Anterior cingulate cortex (tissue), 58 donors: Measurements from ENCODE around the gene RIMS3.
A peak's percentile ranks its signal among the peaks of the same experiment; 100 is the strongest.
"Not testable (repeated sequence)": the region's sequence is repeated elsewhere in the genome, so short reads cannot be mapped to it uniquely, and the experiment has no call there.

Experiments used
- DNase-seq, 58 donors: peaks; one replicate each; lab custom pipeline; 2025; lab: John Stamatoyannopoulos, UW

The RIMS3 gene

DNA sequence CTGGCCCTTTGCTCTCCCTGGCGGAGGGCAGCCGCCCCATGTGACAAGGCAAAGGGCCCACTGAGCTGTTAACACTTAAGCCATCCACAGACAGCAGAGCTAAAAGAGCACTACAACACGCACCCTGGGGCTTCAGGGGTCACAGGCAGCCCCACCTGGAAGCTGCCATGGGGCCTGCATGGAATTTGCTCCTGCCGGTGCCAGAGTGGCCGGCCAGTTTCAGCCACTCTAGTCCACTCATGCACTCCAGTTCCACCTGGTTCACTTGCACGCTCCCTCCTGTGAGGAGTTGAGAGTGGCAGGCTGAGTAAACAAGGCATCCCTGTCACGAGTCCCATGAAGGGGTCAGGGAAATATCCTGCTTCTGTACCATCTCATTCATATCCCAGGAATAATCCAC, 55.3 kb downstream of the RIMS3 start:
- DNase-seq, result no peak

DNA sequence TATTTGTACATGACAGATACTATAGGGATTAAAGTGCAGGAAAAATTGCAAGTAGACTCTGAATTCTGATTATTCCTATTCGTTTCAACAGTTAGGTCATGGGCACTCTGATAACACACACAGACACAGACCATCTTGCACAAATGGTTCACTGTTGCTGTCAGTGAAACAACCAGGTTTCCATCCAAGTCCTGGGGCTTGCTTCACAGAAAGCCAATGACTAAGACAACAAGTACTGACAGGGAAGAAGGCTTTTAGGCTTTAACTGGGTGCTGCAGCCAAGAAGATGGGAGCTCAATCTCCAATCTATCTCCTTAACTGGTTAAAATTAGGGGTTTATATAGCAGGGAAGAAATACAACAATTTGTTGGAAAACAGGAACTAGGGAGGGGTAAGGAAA, 57.6 kb downstream of the RIMS3 start:
- DNase-seq, result no peak

DNA sequence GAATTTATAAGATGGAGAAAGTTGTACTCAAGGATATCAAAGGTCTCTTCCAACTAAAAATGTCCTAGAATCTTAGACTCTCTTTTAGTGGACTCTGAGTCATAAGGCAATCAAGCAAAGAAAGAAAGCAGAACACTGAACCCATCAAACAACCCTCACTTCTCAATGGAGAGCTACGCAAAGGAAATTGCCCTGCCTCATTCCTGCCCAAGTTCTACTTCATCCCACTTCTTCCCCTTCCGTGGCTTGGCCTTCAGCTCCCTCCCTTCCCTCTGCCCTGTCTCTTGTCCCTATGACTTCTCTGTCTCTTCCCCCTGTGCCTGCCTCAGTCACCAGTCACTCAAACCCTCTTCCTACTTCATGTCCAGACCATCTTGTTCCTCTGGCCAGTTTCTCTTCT, 58.5 kb downstream of the RIMS3 start:
- no peak for DNase-seq

DNA sequence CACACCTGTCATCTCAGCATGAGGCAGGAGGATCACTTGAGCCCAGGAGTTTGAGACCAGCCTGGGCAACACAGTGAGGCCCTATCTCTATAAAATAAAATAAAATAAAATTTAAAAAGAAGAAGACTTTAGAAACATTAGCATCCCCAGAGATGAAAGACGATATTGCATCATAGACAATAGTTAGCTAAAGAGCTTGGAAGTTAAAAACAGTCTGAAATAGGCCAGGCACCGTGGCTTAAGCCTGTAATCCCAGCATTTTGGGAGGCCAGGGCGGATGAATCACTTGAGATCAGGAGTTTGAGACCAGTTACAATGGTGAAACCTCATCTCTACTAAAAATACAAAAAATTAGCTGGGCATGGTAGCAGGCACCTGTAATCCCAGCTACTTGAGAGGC, 59.3 kb downstream of the RIMS3 start:
- no peak for DNase-seq

DNA sequence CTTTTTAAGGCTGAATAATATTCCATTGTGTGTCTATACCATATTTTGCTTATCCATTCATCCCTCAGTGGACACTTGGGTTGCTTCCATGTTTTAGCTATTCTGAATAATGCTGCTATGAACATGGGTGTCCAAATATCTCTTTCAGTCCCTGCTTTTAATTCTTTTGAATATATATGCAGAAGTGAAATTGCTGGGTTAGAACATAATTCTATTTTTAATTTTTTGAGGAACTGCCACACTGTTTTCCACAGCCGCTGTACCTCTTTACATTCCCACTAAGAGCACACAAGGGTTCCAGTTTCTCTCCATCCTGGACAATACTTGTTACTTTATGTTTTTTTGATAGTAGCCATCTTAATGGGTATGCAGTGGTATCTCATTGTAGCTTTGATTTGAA, 65.6 kb downstream of the RIMS3 start:
- no peak for DNase-seq

DNA sequence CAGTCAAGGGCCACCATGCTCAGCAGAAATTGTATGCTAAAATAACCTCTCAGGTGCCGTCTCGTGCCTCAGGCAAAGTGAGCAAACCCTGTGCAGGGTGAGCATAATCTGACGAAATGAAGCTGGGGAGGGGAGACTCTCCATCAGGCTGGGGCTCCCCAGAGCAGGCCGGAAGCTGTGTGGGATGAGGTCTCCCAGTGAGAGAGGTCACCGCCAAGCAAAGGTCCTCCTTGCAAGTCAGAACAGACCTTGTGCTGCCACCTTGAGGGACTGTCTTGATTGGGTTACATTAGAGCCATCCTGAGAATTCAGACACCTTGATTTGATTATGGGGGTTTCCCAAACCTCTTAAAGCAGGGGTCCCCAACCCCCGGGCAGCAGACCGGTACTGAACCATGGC, 69.9 kb downstream of the RIMS3 start:
- no peak for DNase-seq

DNA sequence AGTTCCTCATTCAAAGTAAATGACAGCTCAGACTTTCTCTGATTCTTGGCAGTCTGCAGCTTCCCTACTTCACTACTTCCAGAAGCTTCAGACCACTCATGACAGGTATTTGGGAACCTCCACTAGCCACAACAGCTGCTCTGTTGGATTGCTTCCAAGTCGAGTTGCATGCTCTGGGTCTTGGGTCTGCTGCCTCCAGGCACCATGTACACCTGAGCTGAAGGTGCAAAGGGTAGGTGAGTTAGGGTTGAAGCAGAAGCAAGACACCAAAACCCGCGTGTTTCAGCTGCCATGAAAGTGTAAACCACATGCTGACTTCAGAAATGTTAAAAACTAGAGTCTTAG, 71.3 kb downstream of the RIMS3 start:
- DNase-seq, result no peak

DNA sequence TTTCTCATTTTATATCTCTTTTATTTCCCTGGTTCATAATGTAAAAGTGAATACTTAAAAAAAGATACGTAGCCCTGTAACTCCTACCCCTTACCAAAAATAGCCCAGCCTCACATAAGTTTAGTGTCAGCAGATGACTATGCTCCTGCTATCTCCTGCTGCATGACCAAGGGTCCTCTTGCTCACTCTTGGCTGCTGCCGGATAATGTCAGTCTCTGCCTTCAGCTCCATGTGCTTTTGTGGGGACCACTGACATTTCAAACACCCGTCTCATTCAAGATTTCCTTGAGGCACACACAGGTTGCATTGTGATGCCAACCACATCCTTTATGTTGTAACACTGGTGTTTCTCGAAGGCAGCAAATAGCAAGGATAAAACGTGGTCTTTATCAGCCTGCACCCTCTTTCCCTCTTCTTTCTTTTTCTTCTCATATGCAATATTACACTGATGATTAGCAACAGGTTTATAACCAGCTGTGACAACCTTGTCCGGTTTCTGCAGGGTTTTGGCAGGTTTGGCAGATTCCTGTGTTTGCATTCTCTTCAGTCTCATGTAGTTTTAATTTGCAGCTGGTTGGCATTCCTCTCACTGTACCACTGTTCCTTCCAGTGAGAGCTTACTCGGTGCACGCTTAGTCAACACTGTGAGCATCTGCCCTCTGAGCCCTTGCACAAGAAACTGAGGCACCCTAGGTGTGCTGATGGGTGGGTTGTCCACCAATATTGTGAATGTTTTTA, 71.9 kb downstream of the RIMS3 start:
- no peak for DNase-seq

DNA sequence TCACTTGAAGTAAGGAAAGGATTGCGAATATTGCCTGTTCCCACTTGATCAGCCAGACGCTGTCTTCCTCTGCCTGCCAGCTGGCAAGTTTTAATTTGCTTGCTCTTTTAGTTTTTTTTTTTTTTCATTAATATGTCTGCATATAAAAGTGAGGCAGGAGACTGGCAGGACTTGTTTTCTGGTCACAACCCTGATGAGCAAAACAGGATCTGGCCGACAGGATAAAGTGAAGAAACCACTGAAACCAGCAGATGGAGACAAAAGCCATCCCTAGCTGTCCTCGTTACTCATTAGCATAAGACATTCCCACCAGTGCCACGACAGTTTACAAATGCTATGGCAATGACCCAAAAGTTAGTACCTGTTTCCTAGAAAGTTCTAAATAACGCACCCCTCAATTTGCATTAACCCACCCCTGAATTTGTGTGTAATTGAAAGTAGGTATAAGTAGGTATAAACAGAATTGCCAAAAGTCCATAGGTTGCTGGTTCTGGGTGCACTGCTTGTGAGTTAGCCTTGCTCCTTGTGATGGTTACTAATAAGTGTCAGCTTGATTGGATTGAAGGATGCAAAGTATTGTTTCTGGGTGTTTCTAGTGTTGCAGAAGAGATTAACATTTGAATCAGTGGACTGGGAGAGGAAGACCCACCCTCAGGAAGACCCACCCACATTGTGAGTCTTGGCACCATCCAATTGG, 73.2 kb downstream of the RIMS3 start:
- DNase-seq, result peak in 23 of 58 donors; percentile 1 to 65 (median 11)

DNA sequence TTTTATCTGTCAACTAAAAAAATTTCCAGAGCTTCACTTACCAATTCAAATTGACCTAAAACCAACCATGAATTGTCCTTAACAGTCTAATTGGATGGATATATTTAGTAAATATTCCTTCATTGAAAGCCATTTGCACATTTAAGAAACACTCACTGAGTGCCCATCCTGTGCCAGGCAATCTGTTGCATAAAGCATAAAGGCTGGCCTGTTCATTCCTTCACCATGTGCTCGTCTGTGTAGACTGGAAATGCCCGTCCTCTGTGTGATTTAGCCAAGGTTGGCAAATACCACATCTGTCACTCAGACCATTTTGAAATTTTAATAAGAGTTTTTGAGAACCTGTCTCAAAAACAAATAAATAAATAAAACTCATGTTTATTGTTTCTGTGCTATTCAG, 76.9 kb downstream of the RIMS3 start:
- DNase-seq, result peak in 6 of 58 donors; percentile 2 to 21 (median 6)

DNA sequence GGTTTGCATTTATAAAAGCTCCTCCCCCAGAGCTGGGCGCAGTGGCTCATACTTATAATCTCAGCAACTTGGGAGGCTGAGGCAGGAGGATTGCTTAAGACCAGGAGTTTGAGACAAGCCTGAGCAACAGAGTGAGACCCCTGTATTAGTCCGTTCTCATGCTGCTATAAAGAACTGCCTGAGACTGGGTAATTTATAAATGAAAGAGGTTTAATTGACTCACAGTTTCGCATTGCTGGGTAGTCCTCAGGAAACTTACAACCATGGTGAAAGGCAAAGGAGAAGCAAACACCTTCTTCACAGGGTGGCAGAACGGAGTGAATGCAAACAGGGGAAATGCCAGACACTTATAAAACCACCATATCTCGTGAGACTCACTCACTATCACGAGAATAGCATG, 81.5 kb downstream of the RIMS3 start:
- no peak for DNase-seq

DNA sequence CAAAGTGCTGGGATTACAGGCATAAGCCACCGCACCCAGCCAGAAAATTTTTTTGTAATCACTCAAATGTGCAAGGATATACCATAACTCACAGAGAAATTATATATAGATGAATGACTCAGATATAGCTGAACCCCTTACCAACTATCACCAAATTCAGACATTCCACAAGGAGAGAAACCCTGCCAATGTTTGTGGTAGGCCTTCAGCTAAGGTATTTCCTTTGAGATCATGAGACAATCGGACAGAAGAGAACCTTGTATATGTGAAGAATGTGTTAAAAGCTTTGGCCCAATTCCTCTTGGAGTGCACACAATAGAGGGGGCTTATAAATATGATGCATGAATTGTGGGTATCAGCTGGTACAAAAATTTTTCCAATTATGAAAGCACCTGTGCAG, 83.4 kb downstream of the RIMS3 start:
- DNase-seq, result no peak

DNA sequence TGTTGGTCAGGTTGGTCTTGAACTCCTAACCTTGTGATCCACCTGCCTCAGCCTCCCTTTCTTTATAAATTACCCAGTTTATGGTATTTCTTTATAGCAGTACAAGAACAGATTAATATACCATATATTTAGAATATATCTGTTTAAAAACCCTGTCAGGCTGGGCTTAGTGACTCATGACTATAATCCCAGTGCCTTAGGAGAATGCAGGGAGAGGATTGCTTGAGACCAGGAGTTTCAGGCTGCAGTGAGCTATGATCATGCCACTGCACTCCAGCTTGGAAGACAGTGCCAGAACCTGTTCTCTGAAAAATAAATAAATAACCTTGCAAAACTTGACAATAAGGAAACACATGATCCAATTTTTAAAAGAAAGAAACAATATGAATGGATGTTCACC, 90.1 kb downstream of the RIMS3 start:
- no peak for DNase-seq

DNA sequence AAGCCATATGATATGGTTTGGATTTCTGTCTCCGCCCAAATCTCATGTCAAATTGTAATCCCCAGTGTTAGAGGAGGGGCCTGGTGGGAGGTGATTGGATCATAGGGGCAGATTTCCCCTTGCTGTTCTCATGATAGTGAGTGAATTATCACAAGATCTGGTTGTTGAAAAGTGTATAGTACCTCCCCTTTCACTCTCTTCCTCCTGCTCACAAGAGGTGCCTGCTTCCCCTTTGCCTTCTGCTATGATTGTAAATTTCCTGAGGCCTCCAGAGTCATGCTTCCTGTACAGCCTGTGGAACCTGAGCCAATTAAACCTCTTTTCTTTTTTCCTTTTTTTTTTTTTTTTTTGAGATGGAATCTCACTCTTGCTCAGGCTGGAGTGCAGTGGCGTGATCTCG, 90.7 kb downstream of the RIMS3 start:
- not testable (repeated sequence) for DNase-seq
